GM23338 (cell line): ENCODE data around the gene SORT1. TPM values are rescaled to one million over a fixed set of nuclear protein-coding genes. Genes with fewer than 3 reads are reported as not detected.
A peak's percentile ranks its signal among the peaks of the same experiment; 100 is the strongest.

ENCODE experiments used
- ATAC-seq: fragments of 200-7000 bp; cut with Tn5 transposase; 3 replicates; pipeline ENCODE4 v1.9.1; 2020
- DNase-seq: peaks from one replicate; pipeline ENCODE4 v3.0.0-alpha.2; 2015; ENCODE audit warnings: low spot score
- H2AFZ ChIP-seq: fragments of 200-600 bp; sonication (generic); 2 replicates; pipeline ENCODE4 v1.8.0; 2016; ENCODE audit warnings: antibody characterized with exemption, mild to moderate bottlenecking, moderate library complexity
- H3F3A ChIP-seq: fragments of 200-600 bp; sonication (generic); replicated peaks from 2 replicates; pipeline ENCODE4 v1.8.0; 2017; ENCODE audit warnings: antibody characterized with exemption, mixed run types, low read depth
- H3K27ac ChIP-seq: fragments of 200-600 bp; sonication (generic); 2 replicates; pipeline ENCODE4 v1.6.1; 2016; ENCODE audit warnings: low read depth
- H3K27me3 ChIP-seq: fragments of 200-600 bp; sonication (generic); 2 replicates; pipeline ENCODE4 v1.8.0; 2016; ENCODE audit warnings: mild to moderate bottlenecking, mixed run types, moderate library complexity; ENCODE audit not compliant: insufficient read depth
- H3K36me3 ChIP-seq: fragments of 200-600 bp; sonication (generic); 2 replicates; pipeline ENCODE4 v1.8.0; 2016; ENCODE audit warnings: mild to moderate bottlenecking; ENCODE audit not compliant: insufficient read depth
- H3K4me1 ChIP-seq: fragments of 200-600 bp; sonication (generic); 2 replicates; pipeline ENCODE4 v1.8.0; 2016; ENCODE audit warnings: mild to moderate bottlenecking, moderate library complexity; ENCODE audit not compliant: insufficient read depth
- H3K4me2 ChIP-seq: fragments of 200-600 bp; sonication (generic); 2 replicates; pipeline ENCODE4 v1.7.1; 2017; ENCODE audit warnings: mixed run types
- H3K4me3 ChIP-seq: fragments of 200-600 bp; sonication (generic); 2 replicates; pipeline ENCODE4 v1.6.1; 2016; ENCODE audit warnings: mixed run types
- H3K79me2 ChIP-seq: fragments of 200-600 bp; sonication (generic); replicated peaks from 2 replicates; pipeline ENCODE4 v1.8.0; 2017; ENCODE audit warnings: mild to moderate bottlenecking; ENCODE audit not compliant: insufficient read depth
- H3K9me2 ChIP-seq: fragments of 200-600 bp; sonication (generic); 2 replicates; pipeline ENCODE4 v1.8.0; 2017; ENCODE audit not compliant: insufficient read depth
- H4K20me1 ChIP-seq: fragments of 200-600 bp; sonication (generic); replicated peaks from 2 replicates; pipeline ENCODE4 v1.8.0; 2017; ENCODE audit warnings: mild to moderate bottlenecking; ENCODE audit not compliant: insufficient read depth
- H3K27ac Mint-ChIP-seq: 2 replicates; pipeline ENCODE4 v1.8.0; 2020; ENCODE audit warnings: inconsistent platforms, mild to moderate bottlenecking, moderate library complexity, mixed read lengths
- H3K27me3 Mint-ChIP-seq: 3 replicates; pipeline ENCODE4 v1.8.0; 2022; ENCODE audit warnings: low read depth, mild to moderate bottlenecking, moderate library complexity, mixed read lengths, inconsistent platforms; ENCODE audit not compliant: insufficient read depth, poor library complexity
- H3K36me3 Mint-ChIP-seq: 3 replicates; pipeline ENCODE4 v1.8.0; 2021; ENCODE audit warnings: low read depth, mild to moderate bottlenecking, inconsistent platforms, moderate library complexity, mixed read lengths
- H3K4me1 Mint-ChIP-seq: 3 replicates; pipeline ENCODE4 v1.8.0; 2020; ENCODE audit warnings: mild to moderate bottlenecking, inconsistent platforms, mixed read lengths
- H3K4me3 Mint-ChIP-seq: 3 replicates; pipeline ENCODE4 v1.8.0; 2021; ENCODE audit warnings: moderate library complexity, mild to moderate bottlenecking, inconsistent platforms, mixed read lengths
- H3K9me3 Mint-ChIP-seq: 3 replicates; pipeline ENCODE4 v1.8.0; 2020; ENCODE audit warnings: moderate library complexity, mild to moderate bottlenecking, inconsistent platforms, mixed read lengths
- CREB1 ChIP-seq: fragments of 250-450 bp; sonication (Bioruptor Pico); IDR thresholded peaks from 2 replicates; pipeline ENCODE4 v1.5.0; 2020; ENCODE audit warnings: low read depth, mild to moderate bottlenecking, moderate library complexity
- EZH2 ChIP-seq: fragments of 200-600 bp; sonication (generic); IDR thresholded peaks from one replicate; pipeline ENCODE4 v1.8.0; 2017; ENCODE audit warnings: antibody characterized with exemption, mild to moderate bottlenecking, low read depth; ENCODE audit not compliant: unreplicated experiment
- EZH2phosphoT487 ChIP-seq: fragments of 200-600 bp; sonication (generic); IDR thresholded peaks from one replicate; pipeline ENCODE4 v1.8.1; 2018; ENCODE audit warnings: antibody characterized with exemption; ENCODE audit not compliant: unreplicated experiment
- NANOG ChIP-seq: IDR thresholded peaks from 2 replicates; pipeline ENCODE4 v1.6.1; 2016; ENCODE audit warnings: antibody characterized with exemption, borderline replicate concordance
- STAT1 ChIP-seq: IDR thresholded peaks from one replicate; pipeline ENCODE4 v1.6.1; 2016; ENCODE audit warnings: antibody characterized with exemption; ENCODE audit not compliant: unreplicated experiment
- ZNF114 ChIP-seq: fragments of 250-450 bp; sonication (Bioruptor Pico); IDR thresholded peaks from 2 replicates; pipeline ENCODE4 v1.5.0; 2020; ENCODE audit warnings: mild to moderate bottlenecking, moderate library complexity
- ZNF331 ChIP-seq: fragments of 250-450 bp; sonication (Bioruptor Pico); IDR thresholded peaks from 2 replicates; pipeline ENCODE4 v1.5.0; 2020; ENCODE audit warnings: low read depth, mild to moderate bottlenecking, moderate library complexity
- polyA plus RNA-seq: library from polyadenylated mRNA; unstranded; fragments of >200 nt; fragmentation: Nextera tagmentation; extraction: Ambion mirVana; gene quantifications from 2 replicates; pipeline ENCODE4 v1.2.1, GENCODE V29; 2016
- total RNA-seq: library from RNA; depleted of rRNA; stranded (reverse); fragments of >200 nt; shearing (Covaris generic); gene quantifications from 2 replicates; pipeline ENCODE4 v1.2.3, GENCODE V29; 2014
- TF ChIP-seq, protein P1 (sequence below): fragments of 250-450 bp; sonication (Bioruptor Pico); IDR thresholded peaks from 2 replicates; pipeline ENCODE4 v1.5.0; 2020; ENCODE audit warnings: mild to moderate bottlenecking, moderate library complexity
- TF ChIP-seq, protein P2 (sequence below), 2 experiments: fragments of 200-600 bp in 1 of 2; sonication (generic) in 1 of 2; conservative IDR thresholded peaks; 2 replicates each; pipeline versions ENCODE4 v1.5.1 to v1.6.1; 2016 to 2017; ENCODE audit warnings: antibody characterized with exemption in 2 of 2, low read depth in 2 of 2, mild to moderate bottlenecking in 2 of 2, moderate library complexity in 1 of 2

The SORT1 gene
- total and polyA plus RNA-seq, 2 experiments from 2014 or later = 10.9 to 55.4 TPM

DNA sequence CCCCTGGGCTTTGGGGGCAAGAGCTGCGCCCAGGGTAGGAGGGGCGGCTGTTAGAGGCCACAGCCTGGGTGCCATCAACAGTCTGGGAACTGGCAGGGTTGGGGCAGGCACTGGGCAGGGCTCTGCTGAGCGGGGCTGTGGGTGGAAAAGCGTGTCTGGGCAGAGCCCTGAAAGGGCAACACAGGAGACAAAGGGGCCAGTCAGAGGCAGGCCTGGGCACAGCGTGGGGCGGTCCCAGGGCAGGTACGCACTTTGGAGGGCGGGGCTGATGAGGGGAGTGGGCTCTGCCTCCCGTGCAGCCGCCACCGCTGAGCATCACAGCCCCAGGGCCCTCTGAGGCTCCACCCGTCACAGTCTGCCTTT lies 134.5 kb downstream of the SORT1 start:
- DNase-seq = no peak
- no peak overlapping the region for H3K4me3 Mint-ChIP-seq
- H3K9me3 Mint-ChIP-seq = no peaks in the 10 kb centered on the region; the same call in 1 of the 3 replicates
- Histone ChIP-seq H3K9me2 (no peaks in the 10 kb centered on the region), H3K79me2 (no peaks in the 10 kb centered on the region), H3K4me1 (no peaks in the 10 kb centered on the region; the same call in 1 of the 2 replicates), H3K27ac (no peak overlapping the region), H4K20me1 (no peaks in the 10 kb centered on the region), H3K27me3 (no peaks in the 10 kb centered on the region), H3K4me2 (no peak overlapping the region), H3F3A (0 out of 2 replicates have a peak, but pooled peaks cover 5% of the 10 kb centered on the region), H2AFZ (no peak overlapping the region), H3K4me3 (no peak overlapping the region), H3K36me3 (no peaks in the 10 kb centered on the region; the same call in 1 of the 2 replicates)
- TF ChIP-seq, protein P1, sequence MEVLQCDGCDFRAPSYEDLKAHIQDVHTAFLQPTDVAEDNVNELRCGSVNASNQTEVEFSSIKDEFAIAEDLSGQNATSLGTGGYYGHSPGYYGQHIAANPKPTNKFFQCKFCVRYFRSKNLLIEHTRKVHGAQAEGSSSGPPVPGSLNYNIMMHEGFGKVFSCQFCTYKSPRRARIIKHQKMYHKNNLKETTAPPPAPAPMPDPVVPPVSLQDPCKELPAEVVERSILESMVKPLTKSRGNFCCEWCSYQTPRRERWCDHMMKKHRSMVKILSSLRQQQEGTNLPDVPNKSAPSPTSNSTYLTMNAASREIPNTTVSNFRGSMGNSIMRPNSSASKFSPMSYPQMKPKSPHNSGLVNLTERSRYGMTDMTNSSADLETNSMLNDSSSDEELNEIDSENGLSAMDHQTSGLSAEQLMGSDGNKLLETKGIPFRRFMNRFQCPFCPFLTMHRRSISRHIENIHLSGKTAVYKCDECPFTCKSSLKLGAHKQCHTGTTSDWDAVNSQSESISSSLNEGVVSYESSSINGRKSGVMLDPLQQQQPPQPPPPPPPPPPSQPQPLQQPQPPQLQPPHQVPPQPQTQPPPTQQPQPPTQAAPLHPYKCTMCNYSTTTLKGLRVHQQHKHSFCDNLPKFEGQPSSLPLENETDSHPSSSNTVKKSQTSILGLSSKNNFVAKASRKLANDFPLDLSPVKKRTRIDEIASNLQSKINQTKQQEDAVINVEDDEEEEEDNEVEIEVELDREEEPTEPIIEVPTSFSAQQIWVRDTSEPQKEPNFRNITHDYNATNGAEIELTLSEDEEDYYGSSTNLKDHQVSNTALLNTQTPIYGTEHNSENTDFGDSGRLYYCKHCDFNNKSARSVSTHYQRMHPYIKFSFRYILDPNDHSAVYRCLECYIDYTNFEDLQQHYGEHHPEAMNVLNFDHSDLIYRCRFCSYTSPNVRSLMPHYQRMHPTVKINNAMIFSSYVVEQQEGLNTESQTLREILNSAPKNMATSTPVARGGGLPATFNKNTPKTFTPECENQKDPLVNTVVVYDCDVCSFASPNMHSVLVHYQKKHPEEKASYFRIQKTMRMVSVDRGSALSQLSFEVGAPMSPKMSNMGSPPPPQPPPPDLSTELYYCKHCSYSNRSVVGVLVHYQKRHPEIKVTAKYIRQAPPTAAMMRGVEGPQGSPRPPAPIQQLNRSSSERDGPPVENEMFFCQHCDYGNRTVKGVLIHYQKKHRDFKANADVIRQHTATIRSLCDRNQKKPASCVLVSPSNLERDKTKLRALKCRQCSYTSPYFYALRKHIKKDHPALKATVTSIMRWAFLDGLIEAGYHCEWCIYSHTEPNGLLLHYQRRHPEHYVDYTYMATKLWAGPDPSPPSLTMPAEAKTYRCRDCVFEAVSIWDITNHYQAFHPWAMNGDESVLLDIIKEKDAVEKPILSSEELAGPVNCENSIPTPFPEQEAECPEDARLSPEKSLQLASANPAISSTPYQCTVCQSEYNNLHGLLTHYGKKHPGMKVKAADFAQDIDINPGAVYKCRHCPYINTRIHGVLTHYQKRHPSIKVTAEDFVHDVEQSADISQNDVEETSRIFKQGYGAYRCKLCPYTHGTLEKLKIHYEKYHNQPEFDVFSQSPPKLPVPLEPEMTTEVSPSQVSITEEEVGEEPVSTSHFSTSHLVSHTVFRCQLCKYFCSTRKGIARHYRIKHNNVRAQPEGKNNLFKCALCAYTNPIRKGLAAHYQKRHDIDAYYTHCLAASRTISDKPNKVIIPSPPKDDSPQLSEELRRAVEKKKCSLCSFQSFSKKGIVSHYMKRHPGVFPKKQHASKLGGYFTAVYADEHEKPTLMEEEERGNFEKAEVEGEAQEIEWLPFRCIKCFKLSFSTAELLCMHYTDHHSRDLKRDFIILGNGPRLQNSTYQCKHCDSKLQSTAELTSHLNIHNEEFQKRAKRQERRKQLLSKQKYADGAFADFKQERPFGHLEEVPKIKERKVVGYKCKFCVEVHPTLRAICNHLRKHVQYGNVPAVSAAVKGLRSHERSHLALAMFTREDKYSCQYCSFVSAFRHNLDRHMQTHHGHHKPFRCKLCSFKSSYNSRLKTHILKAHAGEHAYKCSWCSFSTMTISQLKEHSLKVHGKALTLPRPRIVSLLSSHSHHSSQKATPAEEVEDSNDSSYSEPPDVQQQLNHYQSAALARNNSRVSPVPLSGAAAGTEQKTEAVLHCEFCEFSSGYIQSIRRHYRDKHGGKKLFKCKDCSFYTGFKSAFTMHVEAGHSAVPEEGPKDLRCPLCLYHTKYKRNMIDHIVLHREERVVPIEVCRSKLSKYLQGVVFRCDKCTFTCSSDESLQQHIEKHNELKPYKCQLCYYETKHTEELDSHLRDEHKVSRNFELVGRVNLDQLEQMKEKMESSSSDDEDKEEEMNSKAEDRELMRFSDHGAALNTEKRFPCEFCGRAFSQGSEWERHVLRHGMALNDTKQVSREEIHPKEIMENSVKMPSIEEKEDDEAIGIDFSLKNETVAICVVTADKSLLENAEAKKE (CRISPR knock-in tag) = no peak
- TF ChIP-seq NANOG = no peak
- TF ChIP-seq ZNF331 (CRISPR knock-in tag) = no peak
- no peak for TF ChIP-seq ZNF114 (CRISPR knock-in tag)
- TF ChIP-seq STAT1 = no peak
- no peak for TF ChIP-seq EZH2phosphoT487
- TF ChIP-seq EZH2 = no peak
- no peak for TF ChIP-seq CREB1 (CRISPR knock-in tag)
- TF ChIP-seq, protein P2, sequence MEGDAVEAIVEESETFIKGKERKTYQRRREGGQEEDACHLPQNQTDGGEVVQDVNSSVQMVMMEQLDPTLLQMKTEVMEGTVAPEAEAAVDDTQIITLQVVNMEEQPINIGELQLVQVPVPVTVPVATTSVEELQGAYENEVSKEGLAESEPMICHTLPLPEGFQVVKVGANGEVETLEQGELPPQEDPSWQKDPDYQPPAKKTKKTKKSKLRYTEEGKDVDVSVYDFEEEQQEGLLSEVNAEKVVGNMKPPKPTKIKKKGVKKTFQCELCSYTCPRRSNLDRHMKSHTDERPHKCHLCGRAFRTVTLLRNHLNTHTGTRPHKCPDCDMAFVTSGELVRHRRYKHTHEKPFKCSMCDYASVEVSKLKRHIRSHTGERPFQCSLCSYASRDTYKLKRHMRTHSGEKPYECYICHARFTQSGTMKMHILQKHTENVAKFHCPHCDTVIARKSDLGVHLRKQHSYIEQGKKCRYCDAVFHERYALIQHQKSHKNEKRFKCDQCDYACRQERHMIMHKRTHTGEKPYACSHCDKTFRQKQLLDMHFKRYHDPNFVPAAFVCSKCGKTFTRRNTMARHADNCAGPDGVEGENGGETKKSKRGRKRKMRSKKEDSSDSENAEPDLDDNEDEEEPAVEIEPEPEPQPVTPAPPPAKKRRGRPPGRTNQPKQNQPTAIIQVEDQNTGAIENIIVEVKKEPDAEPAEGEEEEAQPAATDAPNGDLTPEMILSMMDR (conservative IDR thresholded peaks at IDR 0.05; ENCODE audit: low read depth in 2 of 2) = no peak
- H3K36me3 Mint-ChIP-seq = peaks cover 5% of the 10 kb centered on the region; the same call in 2 of the 3 replicates
- no peak overlapping the region for H3K27ac Mint-ChIP-seq
- H3K27me3 Mint-ChIP-seq = peaks cover 10% of the 10 kb centered on the region
- ATAC-seq = peak; percentile 66
- peaks cover 19% of the 10 kb centered on the region for H3K4me1 Mint-ChIP-seq
